ENCODE data around the gene ACP2.

The ACP2 gene

DNA sequence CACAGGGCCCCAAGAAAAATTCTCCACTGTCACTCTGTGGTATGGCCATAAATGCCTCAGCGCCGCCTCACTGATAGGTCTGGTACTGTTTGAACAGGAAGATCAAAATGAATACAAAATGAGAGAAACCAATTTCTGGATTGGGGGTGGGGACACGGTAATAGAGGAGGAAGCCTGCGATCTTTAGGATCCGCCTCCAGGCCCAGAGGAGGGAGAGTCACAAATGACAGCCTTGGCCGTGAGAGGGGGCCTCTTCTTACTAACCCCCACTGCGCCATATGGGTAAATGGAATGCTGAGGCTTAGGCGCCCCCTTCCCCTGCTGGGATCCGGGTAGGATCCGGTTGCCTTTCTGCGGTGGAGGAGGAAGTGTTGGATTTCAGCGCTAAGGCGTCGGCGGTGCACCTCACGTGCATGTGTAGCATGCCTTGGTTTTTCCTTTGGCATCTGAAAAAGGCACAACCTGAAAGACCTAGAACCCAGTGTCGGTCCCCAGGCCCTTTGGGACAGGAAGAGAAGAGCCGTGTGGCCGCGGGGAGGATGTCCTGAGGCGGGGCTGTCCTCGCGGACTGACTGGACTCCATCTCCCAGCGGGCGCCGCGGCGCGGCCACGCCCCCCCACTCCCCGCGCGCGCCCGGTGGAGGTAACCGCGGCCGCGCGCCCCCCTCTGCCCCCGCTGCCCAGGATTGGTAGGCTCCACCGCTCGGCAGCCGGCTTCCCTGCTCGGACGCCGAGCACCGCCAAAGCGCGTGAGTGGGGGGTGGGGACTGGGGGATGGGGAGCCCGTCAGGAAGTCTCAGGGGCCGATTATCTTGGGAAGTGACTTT, 20.6 kb upstream of the ACP2 start:
- DNase-seq (ENCODE audit: low spot score): peak; percentile 87

DNA sequence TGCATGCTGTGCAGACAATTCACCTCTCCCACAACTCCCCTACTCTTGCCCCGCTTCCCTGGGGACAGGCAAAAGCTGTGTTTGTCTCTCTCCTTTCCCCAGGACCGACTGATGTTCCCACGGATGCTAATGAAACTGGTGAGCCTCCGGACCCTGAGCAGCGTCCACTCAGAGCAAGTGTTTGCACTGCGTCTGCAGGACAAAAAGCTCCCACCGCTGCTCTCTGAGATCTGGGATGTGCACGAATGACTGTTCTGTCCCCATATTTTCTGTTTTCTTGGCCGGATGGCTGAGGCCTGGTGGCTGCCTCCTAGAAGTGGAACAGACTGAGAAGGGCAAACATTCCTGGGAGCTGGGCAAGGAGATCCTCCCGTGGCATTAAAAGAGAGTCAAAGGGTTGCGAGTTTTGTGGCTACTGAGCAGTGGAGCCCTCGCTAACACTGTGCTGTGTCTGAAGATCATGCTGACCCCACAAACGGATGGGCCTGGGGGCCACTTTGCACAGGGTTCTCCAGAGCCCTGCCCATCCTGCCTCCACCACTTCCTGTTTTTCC, 19.9 kb upstream of the ACP2 start:
- no peak for DNase-seq (ENCODE audit: low spot score)

DNA sequence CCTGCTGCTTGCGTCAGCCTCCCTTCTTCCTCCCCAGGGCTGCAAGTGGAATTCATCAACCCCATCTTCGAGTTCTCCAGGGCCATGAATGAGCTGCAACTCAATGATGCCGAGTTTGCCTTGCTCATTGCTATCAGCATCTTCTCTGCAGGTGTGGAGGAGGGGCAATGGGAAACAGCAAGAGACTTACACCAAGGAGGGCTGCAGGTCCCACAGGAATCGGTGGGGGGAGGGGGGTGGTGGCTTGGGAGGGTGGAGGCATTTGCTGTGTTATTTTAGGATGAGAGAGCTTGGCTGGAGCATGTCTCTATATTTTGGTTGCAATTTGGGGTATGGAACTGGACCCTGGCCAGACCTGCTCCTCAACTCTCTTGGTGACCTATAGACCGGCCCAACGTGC, 19.3 kb upstream of the ACP2 start:
- no peak for DNase-seq (ENCODE audit: low spot score)

DNA sequence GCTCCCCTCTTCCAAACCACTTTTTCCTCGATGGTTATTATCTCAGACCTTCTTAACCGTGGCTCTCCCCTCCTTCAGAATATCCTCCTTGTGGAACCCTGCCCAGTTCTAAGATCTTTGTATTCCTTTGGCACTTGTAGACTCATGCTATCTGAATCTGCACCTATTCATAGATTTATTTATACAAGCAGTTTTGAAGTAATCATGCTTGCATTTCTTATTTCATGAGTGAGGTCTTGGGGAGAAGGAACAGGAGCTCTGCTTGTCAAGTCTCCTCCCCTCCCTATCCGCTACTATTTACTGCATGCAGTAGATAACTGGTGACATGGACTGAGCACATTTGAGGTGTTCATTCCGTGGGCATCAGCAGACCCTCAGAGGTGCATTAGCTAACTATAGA, 15.9 kb upstream of the ACP2 start:
- DNase-seq (ENCODE audit: low spot score): no peak

DNA sequence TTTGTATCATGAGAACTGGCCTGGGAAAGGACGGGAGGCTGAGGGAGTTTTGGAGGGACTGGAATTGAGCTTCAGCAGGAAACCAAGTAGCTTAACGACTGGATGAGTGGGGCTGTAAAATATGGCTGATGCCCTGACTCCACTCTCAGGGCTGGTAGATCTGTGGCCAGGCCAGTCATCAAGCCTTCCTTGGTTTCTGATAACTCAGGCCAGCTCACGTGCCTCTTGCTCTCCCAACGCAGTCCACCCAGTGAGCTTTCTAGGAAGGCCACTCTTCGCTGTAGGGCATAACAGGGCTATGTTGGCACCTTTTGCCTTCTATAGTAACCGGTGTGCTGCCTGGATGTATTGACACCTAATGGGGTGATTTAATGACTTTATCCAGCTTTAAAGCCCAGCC, 15.5 kb upstream of the ACP2 start:
- DNase-seq (ENCODE audit: low spot score): no peak

DNA sequence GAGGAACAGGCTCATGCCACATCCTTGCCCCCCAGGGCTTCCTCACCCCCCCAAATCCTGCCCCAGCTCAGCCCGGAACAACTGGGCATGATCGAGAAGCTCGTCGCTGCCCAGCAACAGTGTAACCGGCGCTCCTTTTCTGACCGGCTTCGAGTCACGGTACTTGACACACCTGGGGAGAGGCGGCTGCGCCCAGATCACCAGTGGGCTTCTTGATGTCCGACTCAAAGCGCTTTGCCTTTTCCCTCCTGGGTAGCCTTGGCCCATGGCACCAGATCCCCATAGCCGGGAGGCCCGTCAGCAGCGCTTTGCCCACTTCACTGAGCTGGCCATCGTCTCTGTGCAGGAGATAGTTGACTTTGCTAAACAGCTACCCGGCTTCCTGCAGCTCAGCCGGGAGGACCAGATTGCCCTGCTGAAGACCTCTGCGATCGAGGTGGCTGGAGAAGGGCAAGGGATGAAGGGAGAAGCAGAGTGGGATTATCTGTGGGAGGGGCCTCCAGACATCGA, 12.7 kb upstream of the ACP2 start:
- no peak for DNase-seq (ENCODE audit: low spot score)

DNA sequence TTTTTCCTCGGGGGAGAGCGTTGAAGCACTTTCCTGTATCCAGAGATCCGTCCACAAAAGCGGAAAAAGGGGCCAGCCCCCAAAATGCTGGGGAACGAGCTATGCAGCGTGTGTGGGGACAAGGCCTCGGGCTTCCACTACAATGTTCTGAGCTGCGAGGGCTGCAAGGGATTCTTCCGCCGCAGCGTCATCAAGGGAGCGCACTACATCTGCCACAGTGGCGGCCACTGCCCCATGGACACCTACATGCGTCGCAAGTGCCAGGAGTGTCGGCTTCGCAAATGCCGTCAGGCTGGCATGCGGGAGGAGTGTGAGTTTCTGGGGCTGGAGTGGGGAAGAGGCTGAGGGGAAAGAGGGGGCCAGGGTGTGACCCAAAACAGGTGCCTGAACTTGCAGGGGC, 11.8 kb upstream of the ACP2 start:
- DNase-seq (ENCODE audit: low spot score): no peak

DNA sequence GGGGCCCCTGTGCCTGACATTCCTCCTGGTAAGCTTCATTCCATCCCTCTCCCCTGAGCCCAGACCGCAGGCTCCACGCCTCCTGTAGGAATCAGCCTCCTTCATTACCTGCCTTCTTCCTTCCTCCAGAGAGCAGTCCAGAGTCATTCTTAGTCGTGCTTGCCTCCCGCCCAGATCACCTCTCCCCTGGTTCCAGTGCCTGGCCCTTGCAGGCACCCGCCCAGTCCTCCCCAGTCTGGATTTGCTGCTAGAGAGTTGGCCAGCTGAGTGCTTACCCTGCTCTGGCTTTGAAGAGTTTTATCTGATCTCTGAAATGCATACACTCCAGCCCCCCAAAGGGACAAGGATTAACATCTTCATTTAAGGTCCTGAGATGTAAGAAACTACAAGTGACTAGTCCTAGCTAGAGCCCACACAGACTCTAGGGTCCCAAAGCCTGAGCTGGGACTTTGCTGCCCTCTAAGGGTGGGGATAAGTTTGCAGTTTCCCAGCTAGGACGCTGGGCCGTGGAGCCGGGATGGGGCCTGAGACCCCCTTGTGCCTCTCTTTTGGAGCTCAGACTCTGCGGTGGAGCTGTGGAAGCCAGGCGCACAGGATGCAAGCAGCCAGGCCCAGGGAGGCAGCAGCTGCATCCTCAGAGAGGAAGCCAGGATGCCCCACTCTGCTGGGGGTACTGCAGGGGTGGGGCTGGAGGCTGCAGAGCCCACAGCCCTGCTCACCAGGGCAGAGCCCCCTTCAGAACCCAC, 10.8 kb upstream of the ACP2 start:
- DNase-seq (ENCODE audit: low spot score): peak; percentile 45

DNA sequence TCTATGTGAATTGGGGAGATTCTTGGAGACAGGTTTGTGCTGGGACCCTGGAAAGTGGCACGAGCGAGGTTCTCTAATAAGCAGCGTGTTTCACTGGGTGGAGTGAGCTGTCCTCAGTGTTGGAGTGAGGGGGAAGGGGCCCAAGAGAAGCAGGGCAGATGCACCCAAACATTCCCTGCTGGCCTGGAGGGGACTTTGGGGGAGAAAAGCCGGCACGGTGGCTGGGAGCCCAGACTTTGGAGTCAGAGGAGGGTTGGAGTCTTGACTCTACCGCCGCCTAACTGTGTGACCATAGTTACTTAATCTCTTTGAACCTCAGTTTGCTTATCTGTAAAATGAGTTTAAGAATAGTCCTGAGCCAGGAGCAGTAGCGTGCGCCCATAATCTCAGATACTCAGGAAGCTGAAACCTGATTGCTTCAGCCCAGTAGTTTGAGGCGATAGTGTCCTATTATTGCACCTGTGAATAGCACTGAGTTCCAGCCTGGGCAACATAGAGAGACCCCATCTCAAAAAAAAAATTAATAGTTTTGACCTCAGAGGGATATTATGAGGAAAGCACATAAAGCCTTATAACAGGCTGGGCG, 9.8 kb upstream of the ACP2 start:
- no peak for DNase-seq (ENCODE audit: low spot score)

DNA sequence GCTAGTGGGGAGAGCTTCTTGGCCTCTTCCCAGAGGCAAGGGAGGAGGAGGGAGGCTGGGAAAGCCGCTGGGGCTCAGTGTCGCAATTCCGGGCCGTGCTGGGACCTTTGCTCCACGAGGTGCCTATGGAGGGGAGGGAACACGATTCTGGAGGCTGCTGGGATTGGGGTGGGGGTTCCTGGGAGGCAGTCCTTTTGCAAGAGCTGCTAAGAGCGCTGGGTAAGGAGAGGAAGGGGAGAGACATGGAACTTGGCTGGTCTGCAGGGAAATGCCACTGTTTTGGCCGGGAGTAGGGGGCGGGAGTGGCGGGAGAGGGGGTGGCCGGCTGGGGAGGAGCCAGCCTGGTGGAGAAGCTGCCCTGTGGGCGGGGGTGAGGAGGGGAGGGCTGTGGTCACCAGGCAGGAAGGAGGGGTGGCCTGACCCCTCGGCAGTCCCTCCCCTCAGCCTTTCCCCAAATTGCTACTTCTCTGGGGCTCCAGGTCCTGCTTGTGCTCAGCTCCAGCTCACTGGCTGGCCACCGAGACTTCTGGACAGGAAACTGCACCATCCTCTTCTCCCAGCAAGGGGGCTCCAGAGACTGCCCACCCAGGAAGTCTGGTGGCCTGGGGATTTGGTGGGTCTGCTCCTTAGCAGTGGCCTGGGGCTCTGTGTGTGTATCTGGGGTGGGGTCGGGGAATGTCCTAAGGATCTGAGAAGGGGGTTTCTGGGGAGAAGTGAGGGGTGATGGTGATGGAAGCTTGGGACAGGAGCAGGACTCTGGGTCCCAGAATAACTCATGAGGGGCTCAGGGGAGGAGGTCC, 9.1 kb upstream of the ACP2 start, which contains the start of gene NR1H3:
TSS of gene NR1H3 (plus strand) at position 480 of the 800 bp plus-strand sequence. CDS start 1,221 bp downstream, outside the sequence.
- DNase-seq (ENCODE audit: low spot score): peak; percentile 71

DNA sequence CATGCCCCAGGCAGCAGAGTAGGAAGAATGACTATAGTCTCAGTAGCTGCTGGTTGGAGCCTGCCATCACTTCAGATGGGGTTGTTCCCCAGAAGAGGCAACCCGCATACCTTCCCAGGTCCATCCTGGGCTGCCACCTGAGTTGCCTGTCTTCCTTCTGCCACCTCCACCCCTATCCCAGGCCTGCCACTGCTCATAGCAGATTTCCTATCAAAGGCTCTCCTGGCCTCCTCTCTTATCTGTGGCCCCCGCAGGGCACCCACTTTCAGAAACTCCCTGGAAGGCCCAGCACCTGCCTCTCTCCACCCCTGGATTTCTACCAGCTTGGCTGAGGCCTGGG, 8.5 kb upstream of the ACP2 start:
- no peak for DNase-seq (ENCODE audit: low spot score)

DNA sequence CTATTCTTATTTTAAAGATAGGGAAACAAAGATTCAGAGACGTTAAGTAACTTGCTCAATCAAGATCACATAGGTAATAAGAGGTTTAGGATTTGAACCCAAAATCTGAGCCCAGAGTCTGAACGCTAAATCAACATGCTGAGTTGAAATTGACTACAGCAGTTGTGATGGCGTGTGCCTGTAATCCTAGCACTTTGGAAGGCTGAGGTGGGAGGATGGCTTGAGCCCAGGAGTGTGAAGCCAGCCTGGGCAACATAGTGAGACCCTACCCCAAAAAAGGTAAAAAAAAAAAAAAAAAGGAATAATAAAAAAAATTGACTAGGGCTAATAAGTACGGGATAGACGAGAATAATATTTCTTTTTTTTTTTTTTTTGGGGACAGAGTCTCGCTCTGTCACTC, 7.8 kb upstream of the ACP2 start:
- no peak for DNase-seq (ENCODE audit: low spot score)

DNA sequence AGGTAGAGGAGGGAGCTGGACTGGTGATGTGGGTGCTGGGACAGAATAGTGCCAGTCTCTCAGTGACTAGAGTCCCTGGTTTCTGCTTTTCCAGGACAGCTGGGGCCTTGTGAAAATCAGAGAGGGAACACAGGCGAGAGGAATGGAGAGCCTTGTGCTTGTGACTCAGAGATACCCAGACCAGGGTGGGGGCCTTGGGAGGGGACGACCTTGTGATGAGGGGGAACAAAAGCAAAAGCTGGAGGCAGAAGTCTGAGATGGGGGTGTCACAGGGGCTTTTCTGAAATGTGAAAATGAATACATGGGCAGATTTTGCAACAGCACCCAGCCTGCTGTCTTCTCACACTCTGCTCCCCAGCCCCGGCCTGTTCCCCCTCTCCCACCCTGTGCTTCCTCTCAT, 5.8 kb upstream of the ACP2 start:
- DNase-seq (ENCODE audit: low spot score): no peak

DNA sequence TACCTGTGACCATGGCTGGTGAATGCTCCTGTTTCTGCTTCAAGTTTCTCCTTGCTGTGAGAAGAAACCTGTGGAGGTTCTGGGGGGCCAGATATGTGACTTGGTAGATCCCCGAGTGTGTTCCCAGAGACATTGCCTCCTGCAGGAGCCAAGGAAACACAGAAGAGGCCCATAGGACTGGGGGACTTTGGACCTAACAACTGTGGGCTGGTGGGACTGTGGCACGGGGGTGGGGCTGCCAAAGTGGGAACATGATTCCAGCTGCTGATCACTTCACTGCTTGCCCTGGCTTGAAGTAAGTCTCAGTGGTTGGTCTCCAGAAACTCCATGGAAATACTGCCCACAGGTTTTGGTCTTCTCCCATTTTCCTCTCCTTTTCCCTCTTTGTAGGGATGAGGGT, 5.0 kb upstream of the ACP2 start:
- no peak for DNase-seq (ENCODE audit: low spot score)

DNA sequence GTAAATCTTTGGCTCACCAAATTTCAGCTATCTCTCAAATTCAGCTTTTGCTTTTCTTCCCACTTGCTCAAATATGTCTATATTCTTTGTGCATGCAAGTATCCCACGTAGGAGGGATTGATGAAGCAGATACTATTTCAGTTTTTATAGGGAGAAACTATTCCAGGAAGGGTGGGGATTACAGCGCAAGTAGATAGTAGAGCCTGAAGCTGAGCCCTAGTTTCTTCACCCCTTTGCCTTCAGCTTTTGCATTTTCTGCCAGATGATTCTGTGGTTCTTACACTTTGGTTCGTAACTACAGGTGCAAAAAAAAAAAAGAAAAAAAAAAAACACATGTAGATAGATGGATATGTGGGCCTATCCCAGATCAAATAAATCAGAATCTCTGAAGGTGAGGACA, 3.1 kb upstream of the ACP2 start:
- no peak for DNase-seq (ENCODE audit: low spot score)

DNA sequence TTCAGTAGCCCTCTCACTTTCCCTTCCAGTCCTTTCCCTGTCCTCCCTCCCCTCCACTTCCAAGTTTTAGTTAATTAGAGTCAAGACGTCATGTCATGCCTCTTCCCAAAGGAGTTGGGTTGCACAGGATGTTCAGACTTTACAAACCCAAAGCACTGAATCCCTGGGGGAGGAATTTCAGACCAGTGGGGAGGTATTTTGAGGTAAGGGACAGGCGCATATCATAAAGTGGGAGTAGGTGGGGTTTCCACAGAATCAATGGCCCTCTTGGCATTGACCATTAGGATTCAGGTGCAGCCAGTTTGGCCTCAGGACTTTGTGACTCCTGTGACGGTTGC, 733 bp upstream of the ACP2 start:
- DNase-seq (ENCODE audit: low spot score): no peak

DNA sequence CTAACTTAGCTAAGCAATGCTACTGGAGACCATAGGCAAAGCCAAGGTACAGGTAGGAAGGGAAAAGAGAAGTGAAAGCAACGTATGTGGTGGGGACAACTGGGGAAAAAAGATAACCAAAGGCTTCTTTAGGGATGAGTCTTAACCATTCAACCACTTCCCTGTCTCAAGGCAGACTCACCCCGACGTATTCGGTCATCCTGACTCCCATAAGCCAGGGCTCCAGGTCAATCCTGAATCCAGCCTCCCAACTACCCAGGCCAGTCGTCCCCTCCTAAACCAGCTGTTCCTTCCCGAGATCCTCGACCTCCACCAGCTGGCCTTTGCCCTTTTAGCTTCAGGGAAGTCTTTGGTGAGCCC, 330 bp downstream of the ACP2 start:
- DNase-seq (ENCODE audit: low spot score): no peak

DNA sequence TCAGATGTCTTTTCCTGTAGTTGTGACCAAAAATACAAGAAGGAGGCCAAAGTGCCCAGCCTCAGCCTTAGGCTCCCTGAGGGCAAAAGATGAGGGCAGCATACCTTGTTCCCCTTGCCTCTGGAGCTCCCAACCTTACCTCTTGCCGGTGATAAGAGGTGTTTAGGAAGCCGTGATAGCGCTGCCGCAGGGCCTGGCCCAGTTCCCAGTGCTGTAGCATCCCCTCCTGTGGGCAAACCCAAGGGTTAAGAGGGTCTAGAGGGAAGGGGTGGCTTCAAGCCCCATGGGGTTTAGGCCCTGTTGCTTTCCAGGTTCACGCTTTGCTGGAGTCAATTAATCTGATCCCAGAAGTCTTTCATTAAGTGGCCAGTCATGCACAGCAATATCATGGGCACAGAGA, 1.1 kb downstream of the ACP2 start:
- DNase-seq (ENCODE audit: low spot score): no peak

DNA sequence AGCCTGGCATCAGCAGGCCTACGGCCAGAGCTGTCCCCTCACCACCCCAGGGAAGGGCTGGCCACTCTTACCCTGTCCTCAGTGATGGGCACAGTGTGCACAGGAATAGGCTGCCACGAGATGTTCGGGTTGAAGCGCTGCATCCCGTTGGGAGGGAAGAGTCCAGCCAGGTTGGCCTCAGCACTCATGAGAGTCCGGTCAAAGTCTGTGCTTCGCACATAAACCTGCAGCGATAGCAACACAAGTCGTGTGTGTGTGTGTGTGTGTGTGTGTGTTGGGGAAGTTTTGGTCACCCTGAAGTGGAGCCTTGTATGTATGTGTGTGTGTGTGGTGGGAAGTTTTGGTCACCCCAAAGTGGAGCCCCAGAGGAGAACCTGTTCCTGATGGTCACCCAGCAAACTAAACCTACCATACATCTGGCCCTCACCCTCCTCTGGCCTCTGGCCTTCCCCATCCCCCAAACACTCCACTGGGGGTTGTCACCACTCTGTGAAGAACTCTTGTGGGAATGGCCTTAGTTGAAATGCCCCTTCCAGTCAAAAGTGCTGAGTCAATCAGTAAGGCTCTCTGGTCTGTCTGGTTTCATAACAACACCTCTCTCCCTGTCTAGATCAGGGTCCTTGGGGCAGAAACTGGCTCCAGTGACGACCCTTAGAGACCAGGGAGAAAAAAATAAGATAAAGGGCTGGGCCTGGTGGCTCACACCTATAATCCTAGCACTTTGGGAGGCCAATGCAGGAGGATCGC, 2.8 kb downstream of the ACP2 start:
- no peak for DNase-seq (ENCODE audit: low spot score)

DNA sequence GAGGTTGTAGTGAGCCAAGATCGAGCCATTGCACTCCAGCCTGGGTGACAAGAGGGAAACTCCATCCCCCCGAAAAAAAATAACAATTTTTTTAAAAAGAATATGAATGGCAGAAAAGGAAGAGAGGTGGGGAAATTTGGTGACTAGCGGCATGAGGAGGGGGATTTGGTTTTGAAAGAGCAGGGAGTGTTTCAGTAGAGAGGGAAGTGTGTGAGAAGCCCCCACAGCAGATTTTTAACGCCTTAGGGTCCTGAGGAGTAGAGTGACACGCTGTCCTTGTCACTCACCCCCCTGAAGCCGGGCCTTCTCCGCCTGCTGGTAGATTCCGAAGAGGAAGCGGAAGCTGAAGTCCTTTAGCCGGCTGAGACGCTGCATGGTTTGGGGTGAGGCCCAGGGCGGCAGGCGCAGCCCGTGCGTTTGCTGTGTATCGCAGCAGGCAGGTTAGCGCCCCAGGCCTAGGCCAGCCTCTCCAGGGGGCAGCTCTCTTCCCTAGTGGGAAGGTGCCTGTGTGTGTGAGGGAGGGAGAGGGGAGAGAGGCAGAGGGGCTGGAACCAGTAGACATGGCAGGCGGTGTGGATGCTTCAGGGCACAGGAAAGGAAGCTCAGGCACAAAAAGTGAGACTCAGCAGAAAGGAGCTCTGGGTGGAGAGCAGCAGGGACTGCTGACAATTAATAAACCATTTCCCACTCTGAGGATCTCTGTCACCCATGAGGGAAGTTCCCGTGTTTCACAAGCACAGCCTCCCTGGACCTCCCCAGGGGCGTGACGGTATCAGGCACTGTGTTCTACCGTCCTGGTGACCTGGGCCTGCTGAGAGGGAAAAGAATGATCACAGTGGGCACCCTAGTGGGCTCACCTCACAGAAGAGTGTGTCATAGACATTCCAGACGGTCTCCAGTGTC, 3.9 kb downstream of the ACP2 start:
- DNase-seq (ENCODE audit: low spot score): no peak
